Ascending aorta (tissue), 2 donors: ENCODE results near the gene CDAN1. TPM values are rescaled to one million over a fixed set of nuclear protein-coding genes. Genes with fewer than 3 reads are reported as not detected.

Experiments used
- DNase-seq, 2 donors: peaks; one replicate each; pipeline ENCODE4 v3.0.0-alpha.2; 2019; ENCODE audit warnings: low spot score in 2 of 2
- H3K27ac ChIP-seq, 2 donors: fragments of 200-600 bp; sonication (generic); one replicate each; pipeline ENCODE4 v1.5.1; 2016 to 2017; ENCODE audit warnings: mild to moderate bottlenecking in 1 of 2
- H3K27me3 ChIP-seq: fragments of 200-600 bp; sonication (generic); one replicate; pipeline ENCODE4 v1.5.1; 2017
- H3K36me3 ChIP-seq, 2 donors: fragments of 200-600 bp; sonication (generic); one replicate each; pipeline ENCODE4 v1.5.1; 2016
- H3K4me1 ChIP-seq, 2 donors: fragments of 200-600 bp; sonication (generic); one replicate each; pipeline ENCODE4 v1.5.1; 2016 to 2017; ENCODE audit warnings: mild to moderate bottlenecking in 1 of 2
- H3K4me3 ChIP-seq, 2 donors: fragments of 200-600 bp; sonication (generic); one replicate each; pipeline ENCODE4 v1.5.1; 2016 to 2017; ENCODE audit warnings: mild to moderate bottlenecking in 1 of 2
- H3K9me3 ChIP-seq, 2 donors: fragments of 200-600 bp; sonication (generic); one replicate each; pipeline ENCODE4 v1.5.1; 2016
- CTCF ChIP-seq, 3 experiments: fragments of 200-600 bp in 2 of 3; fragments of 450-650 bp in 1 of 3; sonication (generic) in 2 of 3; IDR thresholded peaks; one replicate each; pipeline ENCODE4 v1.5.1; 2016 to 2019; ENCODE audit warnings: antibody characterized with exemption in 3 of 3, mild to moderate bottlenecking in 1 of 3, moderate library complexity in 1 of 3
- intact Hi-C: fragments of 100-400 bp; cut with DNase I; formaldehyde crosslinking; loops from one replicate; pipeline ENCODE4 v1.15.1; 2023
- total RNA-seq: library from RNA; depleted of rRNA; stranded (reverse); fragments of >200 nt; gene quantifications from one replicate; pipeline ENCODE4 v1.1.0, GENCODE V29; 2016

The CDAN1 gene
- total RNA-seq, 1 donor from 2014 or later, result 16.2 TPM

GRCh38 chr15:42729409-42729808, 7.5 kb downstream of the CDAN1 start:
- no peak for TF ChIP-seq CTCF (IDR thresholded peaks at IDR 0.05)
- Histone ChIP-seq H3K9me3 (no peaks in the 10 kb centered on the region), H3K4me1 (no peaks in the 10 kb centered on the region), H3K27ac (no peak overlapping the region), H3K27me3 (no peaks in the 10 kb centered on the region), H3K36me3 (peaks cover 75 to 97% of the 10 kb centered on the region in 2 donors), H3K4me3 (no peak overlapping the region)
- intact Hi-C loops, result no loop called here
- DNase-seq, result no peak

GRCh38 chr15:42728972-42729371, 8.0 kb downstream of the CDAN1 start:
- no peak overlapping the region for H3K27ac ChIP-seq
- H3K4me3 ChIP-seq, result no peak overlapping the region
- H3K36me3 ChIP-seq, result peaks cover 79 to 97% of the 10 kb centered on the region in 2 donors
- intact Hi-C loops, result no loop called here
- no peak for TF ChIP-seq CTCF (IDR thresholded peaks at IDR 0.05)
- no peaks in the 10 kb centered on the region for H3K27me3 ChIP-seq
- no peaks in the 10 kb centered on the region for H3K4me1 ChIP-seq
- H3K9me3 ChIP-seq, result no peaks in the 10 kb centered on the region
- DNase-seq, result no peak

DNA sequence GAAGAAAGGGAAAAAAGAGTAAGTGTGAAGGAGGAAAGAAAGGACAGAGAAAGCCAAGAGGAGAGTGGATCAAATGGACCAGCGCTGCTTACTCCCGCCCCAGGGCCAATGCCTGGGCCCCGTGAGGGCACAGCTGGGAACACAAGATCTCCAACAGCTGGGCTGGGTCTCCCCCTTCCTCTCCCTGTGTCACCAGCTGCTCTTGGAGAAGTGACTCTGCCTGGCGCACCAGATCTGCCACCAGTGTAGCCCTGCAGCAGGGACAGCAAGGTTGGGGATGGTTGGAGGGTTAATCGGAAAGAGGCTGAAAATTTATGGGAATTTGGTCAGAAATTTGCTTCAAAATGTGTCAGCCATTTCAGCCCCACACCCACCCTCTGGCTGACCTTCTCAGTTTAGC, 8.4 kb downstream of the CDAN1 start:
- DNase-seq, result no peak
- peaks cover 83 to 97% of the 10 kb centered on the region in 2 donors for H3K36me3 ChIP-seq
- no peaks in the 10 kb centered on the region for H3K27me3 ChIP-seq
- no peak for TF ChIP-seq CTCF (IDR thresholded peaks at IDR 0.05)
- intact Hi-C loops, result no loop called here
- no peaks in the 10 kb centered on the region for H3K4me1 ChIP-seq
- no peak overlapping the region for H3K27ac ChIP-seq
- no peaks in the 10 kb centered on the region for H3K9me3 ChIP-seq
- no peak overlapping the region for H3K4me3 ChIP-seq

DNA sequence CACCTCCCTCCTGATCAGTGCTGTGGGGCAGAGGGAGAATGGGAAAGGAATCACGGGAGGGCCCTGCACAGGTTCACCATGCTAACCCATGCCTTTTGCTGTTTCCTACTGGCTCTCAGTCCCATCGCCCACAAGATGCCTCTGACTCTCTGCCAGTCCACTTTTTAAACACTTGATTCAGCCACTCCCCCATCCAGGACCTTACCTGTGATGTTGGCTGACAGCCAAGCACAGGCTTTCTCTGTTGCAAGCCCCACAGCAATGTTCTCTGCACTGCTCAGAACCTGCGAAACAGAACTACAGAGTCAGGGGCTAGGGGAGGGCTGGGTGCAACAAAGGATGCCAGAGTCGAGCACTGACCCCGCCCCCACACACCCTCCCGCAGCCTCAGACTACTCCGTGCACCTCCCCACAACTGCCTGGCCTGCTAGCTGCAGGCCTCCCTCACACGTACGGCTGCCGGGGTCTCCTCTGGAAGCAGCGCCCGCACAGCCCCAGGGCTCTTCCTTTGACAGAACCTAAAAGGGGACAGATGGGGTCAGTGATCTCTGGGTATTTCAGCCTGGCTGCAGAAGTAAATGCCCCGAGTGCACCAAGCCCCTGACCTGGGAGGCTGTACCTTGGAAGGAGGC, 9.1 kb downstream of the CDAN1 start:
- Histone ChIP-seq H3K27me3 (no peaks in the 10 kb centered on the region), H3K4me3 (no peak overlapping the region), H3K36me3 (peaks cover 81 to 97% of the 10 kb centered on the region in 2 donors), H3K27ac (no peak overlapping the region), H3K4me1 (no peaks in the 10 kb centered on the region), H3K9me3 (no peaks in the 10 kb centered on the region)
- intact Hi-C loops, result no loop called here
- DNase-seq, result no peak
- no peak for TF ChIP-seq CTCF (IDR thresholded peaks at IDR 0.05)

GRCh38 chr15:42726114-42726513, 10.8 kb downstream of the CDAN1 start:
- Histone ChIP-seq H3K4me3 (no peak overlapping the region), H3K9me3 (no peaks in the 10 kb centered on the region), H3K27me3 (no peaks in the 10 kb centered on the region), H3K36me3 (peaks cover 69 to 86% of the 10 kb centered on the region in 2 donors), H3K4me1 (peaks cover 0 to 11% of the 10 kb centered on the region in 2 donors), H3K27ac (no peak overlapping the region)
- intact Hi-C loops, result no loop called here
- DNase-seq, result no peak
- TF ChIP-seq CTCF (IDR thresholded peaks at IDR 0.05), result no peak
